ENCODE measurements around the gene CAMK1D.

CAMK1D gene

GRCh38 chr10:12710594-12711349 is 361.4 kb downstream of the CAMK1D start:
- no peak for TF ChIP-seq GATA2 (IDR thresholded peaks at IDR 0.05; ENCODE audit: low read depth, low read length)
- TF ChIP-seq GATA3 (IDR thresholded peaks at IDR 0.05; ENCODE audit: low read depth, low read length): no peak

- TF ChIP-seq GATA3 (IDR thresholded peaks at IDR 0.05; ENCODE audit: low read depth, low read length): no peak
- no peak for TF ChIP-seq GATA2 (IDR thresholded peaks at IDR 0.05; ENCODE audit: low read depth, low read length)
Measured at GRCh38 chr10:12711350-12711708, 362.0 kb downstream of the CAMK1D start.

GRCh38 chr10:12712293-12712983 is 363.1 kb downstream of the CAMK1D start:
- TF ChIP-seq GATA3 (IDR thresholded peaks at IDR 0.05; ENCODE audit: low read depth, low read length) (no peak), GATA2 (IDR thresholded peaks at IDR 0.05; ENCODE audit: low read depth, low read length) (no peak)

GRCh38 chr10:12716042-12716441 is 366.7 kb downstream of the CAMK1D start:
- TF ChIP-seq GATA2 (IDR thresholded peaks at IDR 0.05; ENCODE audit: low read depth, low read length): no peak
- no peak for TF ChIP-seq GATA3 (IDR thresholded peaks at IDR 0.05; ENCODE audit: low read depth, low read length)

- TF ChIP-seq GATA2 (IDR thresholded peaks at IDR 0.05; ENCODE audit: low read depth, low read length): no peak
- TF ChIP-seq GATA3 (IDR thresholded peaks at IDR 0.05; ENCODE audit: low read depth, low read length): no peak
Measured at GRCh38 chr10:12717981-12718707, 368.8 kb downstream of the CAMK1D start.

- TF ChIP-seq GATA2 (IDR thresholded peaks at IDR 0.05; ENCODE audit: low read depth, low read length): no peak
- TF ChIP-seq GATA3 (IDR thresholded peaks at IDR 0.05; ENCODE audit: low read depth, low read length): no peak
Measured at GRCh38 chr10:12719365-12719764, 370.0 kb downstream of the CAMK1D start.

GRCh38 chr10:12720217-12720981 is 371.1 kb downstream of the CAMK1D start:
- TF ChIP-seq GATA2 (IDR thresholded peaks at IDR 0.05; ENCODE audit: low read depth, low read length) (no peak), GATA3 (IDR thresholded peaks at IDR 0.05; ENCODE audit: low read depth, low read length) (no peak)

GRCh38 chr10:12721334-12721733 is 372.0 kb downstream of the CAMK1D start:
- TF ChIP-seq GATA3 (IDR thresholded peaks at IDR 0.05; ENCODE audit: low read depth, low read length): no peak
- TF ChIP-seq GATA2 (IDR thresholded peaks at IDR 0.05; ENCODE audit: low read depth, low read length): no peak

GRCh38 chr10:12723220-12723619 is 373.9 kb downstream of the CAMK1D start:
- TF ChIP-seq GATA3 (IDR thresholded peaks at IDR 0.05; ENCODE audit: low read depth, low read length) (no peak), GATA2 (IDR thresholded peaks at IDR 0.05; ENCODE audit: low read depth, low read length) (no peak)

- TF ChIP-seq GATA3 (IDR thresholded peaks at IDR 0.05; ENCODE audit: low read depth, low read length) (no peak), GATA2 (IDR thresholded peaks at IDR 0.05; ENCODE audit: low read depth, low read length) (no peak)
Measured at GRCh38 chr10:12724807-12725579, 375.6 kb downstream of the CAMK1D start.

GRCh38 chr10:12726971-12727831 is 377.9 kb downstream of the CAMK1D start:
- TF ChIP-seq GATA2 (IDR thresholded peaks at IDR 0.05; ENCODE audit: low read depth, low read length): no peak
- no peak for TF ChIP-seq GATA3 (IDR thresholded peaks at IDR 0.05; ENCODE audit: low read depth, low read length)

GRCh38 chr10:12727832-12728215 is 378.5 kb downstream of the CAMK1D start:
- TF ChIP-seq GATA3 (IDR thresholded peaks at IDR 0.05; ENCODE audit: low read depth, low read length): no peak
- no peak for TF ChIP-seq GATA2 (IDR thresholded peaks at IDR 0.05; ENCODE audit: low read depth, low read length)
